ENCODE results near the gene STK32C. TPM values are rescaled to one million over a fixed set of nuclear protein-coding genes. Genes with fewer than 3 reads are reported as not detected.

STK32C gene
- total and polyA plus RNA-seq, 2 donors from 2014 or later = 11.6 to 14.4 TPM

- no peak for TF ChIP-seq CTCF (IDR thresholded peaks at IDR 0.05; ENCODE audit: borderline replicate concordance, extremely low read depth, insufficient read depth)
- no peak for FAIRE-seq
- no peak overlapping the region for H3K4me3 ChIP-seq (ENCODE audit: low read length in 3 of 3)
- intact Hi-C loops (cut with DNase I) = no loop called here
- no peak overlapping the region for H3K9ac ChIP-seq (ENCODE audit: low read length in 3 of 3)
- no peak overlapping the region for H3K27ac ChIP-seq (ENCODE audit: low read depth in 2 of 2, low read length in 2 of 2)
- no peaks in the 10 kb centered on the region for H3K4me1 ChIP-seq (ENCODE audit: control insufficient read depth in 2 of 3, insufficient read depth in 2 of 3, low read depth in 1 of 3, low read length in 3 of 3)
- H3K9me3 ChIP-seq (ENCODE audit: control insufficient read depth in 2 of 3, insufficient read depth in 1 of 3, low read length in 3 of 3) = peaks cover 0 to 7% (median 0%) of the 10 kb centered on the region in 3 donors
- H3K27me3 ChIP-seq (ENCODE audit: control insufficient read depth, insufficient read depth, low read length) = peaks cover 3% of the 10 kb centered on the region
- H3K36me3 ChIP-seq (ENCODE audit: control insufficient read depth in 2 of 3, insufficient read depth in 3 of 3, low read length in 3 of 3) = no peaks in the 10 kb centered on the region
- no peak for DNase-seq
Observed at GRCh38 chr10:132314336-132314735, 6.6 kb upstream of the STK32C start.

GRCh38 chr10:132313865-132314264 is 6.1 kb upstream of the STK32C start:
- no peak for TF ChIP-seq CTCF (IDR thresholded peaks at IDR 0.05; ENCODE audit: borderline replicate concordance, extremely low read depth, insufficient read depth)
- no peak for FAIRE-seq
- intact Hi-C loops (cut with DNase I) = no loop called here

GRCh38 chr10:132313305-132313704 is 5.6 kb upstream of the STK32C start:
- intact Hi-C loops (cut with DNase I) = no loop called here
- FAIRE-seq (no peak), DNase-seq (no peak)
- TF ChIP-seq CTCF (IDR thresholded peaks at IDR 0.05; ENCODE audit: borderline replicate concordance, extremely low read depth, insufficient read depth) = no peak
- Histone ChIP-seq H3K27ac (ENCODE audit: low read depth in 2 of 2, low read length in 2 of 2) (no peak overlapping the region), H3K4me1 (ENCODE audit: control insufficient read depth in 2 of 3, insufficient read depth in 2 of 3, low read depth in 1 of 3, low read length in 3 of 3) (peaks cover 0 to 4% (median 0%) of the 10 kb centered on the region in 3 donors), H3K27me3 (ENCODE audit: control insufficient read depth, insufficient read depth, low read length) (peaks cover 3% of the 10 kb centered on the region), H3K9me3 (ENCODE audit: control insufficient read depth in 2 of 3, insufficient read depth in 1 of 3, low read length in 3 of 3) (peaks cover 0 to 7% (median 0%) of the 10 kb centered on the region in 3 donors), H3K36me3 (ENCODE audit: control insufficient read depth in 2 of 3, insufficient read depth in 3 of 3, low read length in 3 of 3) (no peaks in the 10 kb centered on the region), H3K4me3 (ENCODE audit: low read length in 3 of 3) (no peak overlapping the region), H3K9ac (ENCODE audit: low read length in 3 of 3) (no peak overlapping the region)

More at GRCh38 chr10:132313865-132314264, 6.1 kb upstream of the STK32C start:
- Histone ChIP-seq H3K9me3 (ENCODE audit: control insufficient read depth in 2 of 3, insufficient read depth in 1 of 3, low read length in 3 of 3) (peaks cover 0 to 7% (median 0%) of the 10 kb centered on the region in 3 donors), H3K27me3 (ENCODE audit: control insufficient read depth, insufficient read depth, low read length) (peaks cover 3% of the 10 kb centered on the region), H3K36me3 (ENCODE audit: control insufficient read depth in 2 of 3, insufficient read depth in 3 of 3, low read length in 3 of 3) (no peaks in the 10 kb centered on the region), H3K4me1 (ENCODE audit: control insufficient read depth in 2 of 3, insufficient read depth in 2 of 3, low read depth in 1 of 3, low read length in 3 of 3) (no peaks in the 10 kb centered on the region), H3K27ac (ENCODE audit: low read depth in 2 of 2, low read length in 2 of 2) (no peak overlapping the region), H3K9ac (ENCODE audit: low read length in 3 of 3) (no peak overlapping the region), H3K4me3 (ENCODE audit: low read length in 3 of 3) (no peak overlapping the region)
- no peak for DNase-seq
